IMR-90 (cell line): Measurements from ENCODE around the gene RUNX2. TPM values are rescaled to one million over a fixed set of nuclear protein-coding genes. Genes with fewer than 3 reads are reported as not detected.

ENCODE experiments used
- ATAC-seq: fragments of 200-7000 bp; cut with Tn5 transposase; 2 replicates; pipeline ENCODE4 v1.9.1; 2020; ENCODE audit warnings: low read depth, mild to moderate bottlenecking, moderate library complexity
- BruUV-seq: library from RNA; stranded (reverse); fragments of 400-500 nt; replicated peaks from 2 replicates; lab custom pipeline; 2021; lab: Mats Ljungman, UMichigan
- CTCF ChIA-PET: fragments of 300-600 bp; formaldehyde crosslinking; extraction: SDS; loops from one replicate; lab custom pipeline; 2021; ENCODE audit warnings: antibody characterized with exemption; lab: Yijun Ruan, JAX
- POLR2A ChIA-PET: fragments of 300-600 bp; sonication (Branson Sonifier 250); formaldehyde crosslinking; loops from one replicate; lab custom pipeline; 2022; ENCODE audit warnings: antibody characterized with exemption; ENCODE audit not compliant: unreplicated experiment; lab: Charles Lee
- DNase-seq: peaks from one replicate; pipeline ENCODE4 v3.0.0; 2013
- H2AFZ ChIP-seq: replicated peaks from 2 replicates; pipeline ENCODE3; 2013; ENCODE audit warnings: low read length, mild to moderate bottlenecking; ENCODE audit not compliant: poor library complexity
- H2AK5ac ChIP-seq: 2 replicates; pipeline ENCODE4 v1.6.1; 2013; ENCODE audit warnings: low read depth, low read length, inconsistent platforms
- H2AK9ac ChIP-seq: replicated peaks from 2 replicates; pipeline ENCODE3; 2013; ENCODE audit warnings: mild to moderate bottlenecking, low read depth, low read length, moderate library complexity; ENCODE audit not compliant: poor library complexity
- H2BK120ac ChIP-seq: 2 replicates; pipeline ENCODE4 v1.6.1; 2013; ENCODE audit warnings: low read depth, low read length, inconsistent platforms
- H2BK15ac ChIP-seq: 3 replicates; pipeline ENCODE4 v1.6.1; 2013; ENCODE audit warnings: low read depth, low read length, inconsistent platforms
- H2BK20ac ChIP-seq: 2 replicates; pipeline ENCODE4 v1.6.1; 2013; ENCODE audit warnings: low read depth, mild to moderate bottlenecking, inconsistent platforms, low read length, moderate library complexity
- H2BK5ac ChIP-seq: 2 replicates; pipeline ENCODE4 v1.6.1; 2013; ENCODE audit warnings: mild to moderate bottlenecking, low read depth, low read length, inconsistent platforms; ENCODE audit not compliant: poor library complexity, severe bottlenecking
- H3K14ac ChIP-seq: replicated peaks from 2 replicates; pipeline ENCODE4 v1.6.1; 2013; ENCODE audit warnings: low read depth, low read length, inconsistent platforms
- H3K18ac ChIP-seq: 2 replicates; pipeline ENCODE4 v1.6.1; 2013; ENCODE audit warnings: low read depth, low read length, control low read depth
- H3K23ac ChIP-seq: 2 replicates; pipeline ENCODE4 v1.6.1; 2013; ENCODE audit warnings: low read depth, low read length, inconsistent platforms
- H3K27ac ChIP-seq: 2 replicates; pipeline ENCODE4 v1.5.1; 2013; ENCODE audit warnings: mild to moderate bottlenecking, control low read depth, low read length; ENCODE audit not compliant: insufficient read depth
- H3K27me3 ChIP-seq: 2 replicates; pipeline ENCODE4 v1.6.1; 2013; ENCODE audit warnings: low read length; ENCODE audit not compliant: control insufficient read depth, insufficient read depth
- H3K36me3 ChIP-seq: 2 replicates; pipeline ENCODE4 v1.6.1; 2013; ENCODE audit warnings: low read length, mixed read lengths; ENCODE audit not compliant: control insufficient read depth, insufficient read depth
- H3K4ac ChIP-seq: 2 replicates; pipeline ENCODE4 v1.6.1; 2013; ENCODE audit warnings: low read depth, low read length, inconsistent platforms
- H3K4me1 ChIP-seq: 2 replicates; pipeline ENCODE4 v1.6.1; 2013; ENCODE audit warnings: low read length, mixed read lengths; ENCODE audit not compliant: control insufficient read depth, insufficient read depth
- H3K4me2 ChIP-seq: 2 replicates; pipeline ENCODE4 v1.6.1; 2013; ENCODE audit warnings: low read depth, mild to moderate bottlenecking, control low read depth, low read length, moderate library complexity
- H3K4me3 ChIP-seq: 2 replicates; pipeline ENCODE4 v1.5.1; 2013; ENCODE audit warnings: low read depth, mild to moderate bottlenecking, control low read depth, low read length, moderate library complexity; ENCODE audit not compliant: insufficient read depth
- H3K56ac ChIP-seq: 2 replicates; pipeline ENCODE4 v1.6.1; 2013; ENCODE audit warnings: low read length, inconsistent platforms; ENCODE audit not compliant: insufficient read depth; ENCODE audit errors: extremely low read depth
- H3K79me1 ChIP-seq, 2 experiments: 2 replicates each; pipeline ENCODE4 v1.6.1; 2013; ENCODE audit warnings: low read length in 2 of 2, inconsistent platforms in 1 of 2, low read depth in 1 of 2
- H3K9ac ChIP-seq: 2 replicates; pipeline ENCODE4 v1.6.1; 2013; ENCODE audit warnings: low read depth, low read length, control low read depth
- H3K9me1 ChIP-seq: 2 replicates; pipeline ENCODE4 v1.6.1; 2013; ENCODE audit warnings: low read length, inconsistent platforms; ENCODE audit not compliant: insufficient read depth
- H3K9me3 ChIP-seq: 2 replicates; pipeline ENCODE4 v1.6.1; 2013; ENCODE audit warnings: low read length; ENCODE audit not compliant: control insufficient read depth, insufficient read depth
- H4K20me1 ChIP-seq: 2 replicates; pipeline ENCODE4 v1.6.1; 2013; ENCODE audit warnings: low read length, inconsistent platforms; ENCODE audit not compliant: insufficient read depth
- H4K5ac ChIP-seq: 2 replicates; pipeline ENCODE4 v1.6.1; 2013; ENCODE audit warnings: mild to moderate bottlenecking, low read depth, low read length, control low read depth
- H4K8ac ChIP-seq, 2 experiments: 2 replicates each; pipeline ENCODE4 v1.6.1; 2013; ENCODE audit warnings: low read depth in 2 of 2, low read length in 2 of 2, control low read depth in 1 of 2, inconsistent platforms in 1 of 2
- H4K91ac ChIP-seq: 2 replicates; pipeline ENCODE4 v1.6.1; 2013; ENCODE audit warnings: low read depth, low read length, inconsistent platforms; ENCODE audit not compliant: insufficient read depth
- BHLHE40 ChIP-seq: fragments of 150-350 bp; IDR thresholded peaks from 2 replicates; pipeline ENCODE4 v1.6.1; 2016; ENCODE audit warnings: mild to moderate bottlenecking, low read depth, low read length
- CHD1 ChIP-seq: IDR thresholded peaks from 2 replicates; pipeline ENCODE4 v1.6.1; 2012; ENCODE audit warnings: low read depth, low read length, improper control_type of control experiment
- CTCF ChIP-seq: conservative IDR thresholded peaks from 2 replicates; pipeline ENCODE4 v1.5.1; 2012; ENCODE audit warnings: mild to moderate bottlenecking, low read depth, low read length, improper control_type of control experiment
- ELK1 ChIP-seq: fragments of 150-350 bp; IDR thresholded peaks from 2 replicates; pipeline ENCODE4 v1.6.1; 2016; ENCODE audit warnings: low read depth, mild to moderate bottlenecking, low read length, moderate library complexity, borderline replicate concordance
- MAFK ChIP-seq: IDR thresholded peaks from 2 replicates; pipeline ENCODE4 v1.6.1; 2012; ENCODE audit warnings: low read depth, low read length, improper control_type of control experiment
- RFX5 ChIP-seq: IDR thresholded peaks from 2 replicates; pipeline ENCODE4 v1.8.0; 2012; ENCODE audit warnings: low read depth, mild to moderate bottlenecking, low read length, moderate library complexity
- WGBS, 2 experiments: methylation state at CpG; one replicate each; pipeline versions ENCODE4 v1.1.5 to v1.1.7; 2013; ENCODE audit warnings: missing lambda C conversion rate in 2 of 2; ENCODE audit not compliant: insufficient read length in 1 of 2; ENCODE audit errors: extremely low coverage in 2 of 2; 5-methylcytosine and 5-hydroxymethylcytosine counted together
- dilution Hi-C: fragments of 300-500 bp; cut with HindIII; formaldehyde crosslinking; loops from one replicate; pipeline ENCODE4 v1.14.3; 2018; ENCODE audit warnings: low sequenced_read_pairs; ENCODE audit not compliant: unreplicated experiment
- in situ Hi-C: fragments of 300-500 bp; cut with MboI; formaldehyde crosslinking; loops from 3 replicates; pipeline ENCODE4 v1.14.3; 2019; ENCODE audit warnings: low sequenced_read_pairs, inconsistent platforms, mixed read lengths
- intact Hi-C: fragments of 100-400 bp; cut with micrococcal nuclease; formaldehyde crosslinking; loops from 2 replicates; pipeline ENCODE4 v1.10.0; 2022
- polyA plus RNA-seq, 3 experiments: library from polyadenylated mRNA; depleted of rRNA; stranded (reverse); fragments of >200 nt; gene quantifications; 2 replicates each; pipeline ENCODE4 v1.2.3, GENCODE V29; 2012; ENCODE audit warnings: low replicate concordance in 1 of 3
- total RNA-seq: library from RNA; depleted of rRNA; stranded (reverse); fragments of >200 nt; gene quantifications from 2 replicates; pipeline ENCODE4 v1.2.3, GENCODE V29; 2012

RUNX2 gene
- total and polyA plus RNA-seq, 2 of the 4 experiments (the other 2 are of a cell fraction): 2.3 to 4.7 TPM

- TF ChIP-seq CTCF: no peak
Measured at GRCh38 chr6:45647341-45648261, 319.5 kb downstream of the RUNX2 start (continued).

GRCh38 chr6:45648262-45648620 lies 320.1 kb downstream of the RUNX2 start:
- DNase-seq (no peak), ATAC-seq (no peak)
- H3K56ac ChIP-seq: no peak overlapping the region
- peak overlapping the region; percentile 66; the same call in 1 of the 2 replicates for H2AK5ac ChIP-seq
- no peak overlapping the region for H3K18ac ChIP-seq
- in situ Hi-C loops (no loop called here), dilution Hi-C loops (no loop called here), intact Hi-C loops (no loop called here)
- H2AK9ac ChIP-seq: no peak overlapping the region
- ChIA-PET CTCF (interaction anchor here (0.6 to 1.4 kb wide), 2 partner anchors 11 to 115 kb away, joined by 3 read pairs; no protein-coding TSS in a partner anchor), POLR2A (no interaction called here)
- H4K8ac ChIP-seq: no peak overlapping the region; a peak in 1 of 4 replicates
- H3K9me3 ChIP-seq: no peaks in the 10 kb centered on the region
- peaks cover 0 to 13% of the 10 kb centered on the region in 2 experiments; a peak in 2 of 4 replicates for H3K79me1 ChIP-seq
- no peak overlapping the region for H3K4me3 ChIP-seq
- H4K20me1 ChIP-seq: no peaks in the 10 kb centered on the region
- no CpG with 5 or more reads among the region's 5 CpGs for WGBS, 2 experiments
- no peak overlapping the region for H3K14ac ChIP-seq
- no peak overlapping the region for H3K9ac ChIP-seq
- H3K4me1 ChIP-seq: peaks cover 12% of the 10 kb centered on the region
- H4K5ac ChIP-seq: no peak overlapping the region
- H3K4ac ChIP-seq: peak overlapping the region; percentile 59; the same call in 1 of the 2 replicates
- no peak overlapping the region for H3K23ac ChIP-seq
- H4K91ac ChIP-seq: no peak overlapping the region
- no TSS peak for BruUV-seq
- H2BK5ac ChIP-seq: no peak overlapping the region
- H3K9me1 ChIP-seq: peaks cover 18% of the 10 kb centered on the region
- H2BK15ac ChIP-seq: peak overlapping the region; percentile 64; the same call in 1 of the 3 replicates
- no peaks in the 10 kb centered on the region for H3K36me3 ChIP-seq
- H2BK120ac ChIP-seq: peak overlapping the region; percentile 66
- H2AFZ ChIP-seq: no peak overlapping the region
- no peak overlapping the region for H3K27ac ChIP-seq
- no peak for TF ChIP-seq RFX5
- no peak for TF ChIP-seq CTCF
- no peak for TF ChIP-seq CHD1
- TF ChIP-seq MAFK: no peak
- TF ChIP-seq BHLHE40: no peak
- TF ChIP-seq ELK1: no peak
- H3K27me3 ChIP-seq: no peaks in the 10 kb centered on the region; the same call in 1 of the 2 replicates
- H2BK20ac ChIP-seq: no peak overlapping the region; the same call in 1 of the 2 replicates
- no peak overlapping the region for H3K4me2 ChIP-seq
